Measurements from ENCODE around the gene WSCD2.
A peak's percentile ranks its signal among the peaks of the same experiment; 100 is the strongest.

WSCD2 gene

DNA sequence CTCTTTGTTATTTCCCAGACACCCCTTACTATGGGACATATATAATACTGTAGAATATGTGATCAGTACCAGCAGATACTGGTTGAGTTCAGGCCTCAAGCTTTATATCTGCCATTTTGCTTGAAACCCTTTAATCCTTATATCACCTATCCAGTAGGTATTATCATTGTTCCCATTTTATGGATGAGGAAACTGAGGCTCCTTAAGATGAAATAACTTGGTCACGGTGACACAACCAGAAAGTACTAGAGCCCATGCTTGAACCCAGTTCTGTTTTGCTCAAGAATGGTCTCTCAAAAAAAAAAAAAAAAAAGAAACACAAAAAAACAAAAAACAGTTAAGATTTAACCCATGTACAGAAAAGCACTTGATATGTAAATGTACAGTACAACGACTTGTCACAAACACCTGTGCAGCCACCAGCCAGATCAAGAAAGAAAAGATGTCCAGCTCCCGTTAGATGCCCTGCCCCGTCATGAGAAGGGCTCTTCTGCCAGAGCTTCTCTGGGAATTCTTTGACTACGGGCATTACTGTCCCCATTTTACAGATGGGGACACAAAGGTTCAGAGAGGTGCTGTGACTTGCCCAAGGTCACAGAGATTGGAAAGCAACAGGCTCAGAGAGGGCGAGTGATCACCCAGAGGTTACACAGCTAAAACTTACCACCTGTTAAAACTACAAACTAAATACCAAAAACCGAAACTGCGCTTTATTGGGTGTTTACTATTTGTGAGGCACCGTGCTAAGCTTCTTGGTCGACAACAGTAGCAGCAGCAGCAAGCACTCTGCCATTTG, 669 bp upstream of the WSCD2 start:
- no peak for DNase-seq

DNA sequence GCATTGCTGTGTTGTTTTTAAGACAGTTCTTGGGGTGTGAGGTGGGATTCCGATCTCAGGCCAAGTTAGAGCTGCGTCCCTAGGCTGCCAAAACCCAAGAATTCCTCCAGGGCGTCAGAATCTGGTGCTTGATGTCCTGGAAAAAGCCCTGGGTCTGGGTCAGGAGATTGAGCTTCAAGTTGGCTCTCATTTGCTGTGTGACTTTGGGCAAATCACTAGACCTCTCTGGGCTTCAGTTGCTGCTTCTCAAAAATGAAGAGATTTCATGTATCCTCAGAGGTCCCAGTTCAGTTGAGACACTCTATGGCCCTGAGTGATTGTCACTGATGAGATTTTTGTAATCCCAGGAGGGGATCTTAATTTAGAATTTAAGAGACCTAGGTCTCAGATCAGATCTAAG, 1.9 kb downstream of the WSCD2 start:
- no peak for DNase-seq

GRCh38 chr12:108131657-108132126, 2.6 kb downstream of the WSCD2 start:
- no peak for DNase-seq

DNA sequence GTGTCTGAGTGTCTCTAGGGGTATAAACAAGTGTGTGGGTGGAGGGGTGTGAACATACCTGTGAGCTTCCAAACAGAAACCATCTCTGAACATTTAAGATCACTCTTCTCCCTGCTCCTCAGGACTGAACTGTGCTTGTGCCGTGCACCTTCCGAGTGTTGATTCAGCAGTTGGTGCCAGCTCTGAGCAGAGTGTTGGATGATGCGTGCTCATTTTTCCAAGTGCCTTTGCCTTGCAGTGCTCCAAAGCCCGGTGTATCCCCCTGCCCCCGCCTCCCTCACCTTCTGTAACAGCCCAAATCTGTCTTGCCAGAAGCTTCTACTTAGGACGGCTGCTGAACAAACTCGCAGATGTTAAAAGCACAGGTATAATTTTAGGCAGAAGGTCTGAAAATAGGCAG, 4.4 kb downstream of the WSCD2 start:
- peak; percentile 70 for DNase-seq

DNA sequence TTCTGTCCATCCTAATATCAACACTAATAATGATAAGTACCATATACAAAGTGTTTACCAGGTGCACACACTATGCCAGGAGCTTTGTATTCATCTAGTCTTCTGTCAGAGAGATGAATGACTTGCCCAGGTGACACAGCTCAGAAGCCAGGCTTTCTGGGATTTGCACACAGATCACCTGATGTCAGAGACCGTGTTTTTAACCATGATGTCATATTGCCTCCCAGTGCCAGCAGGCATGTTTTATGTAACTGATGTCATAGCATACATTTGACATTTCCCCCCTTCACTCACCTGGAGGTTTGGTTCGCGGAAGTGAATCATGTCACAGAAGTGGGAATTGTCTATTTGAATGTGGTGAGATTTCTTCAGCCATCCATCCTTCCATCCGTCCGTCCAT, 5.7 kb downstream of the WSCD2 start:
- no peak for DNase-seq

DNA sequence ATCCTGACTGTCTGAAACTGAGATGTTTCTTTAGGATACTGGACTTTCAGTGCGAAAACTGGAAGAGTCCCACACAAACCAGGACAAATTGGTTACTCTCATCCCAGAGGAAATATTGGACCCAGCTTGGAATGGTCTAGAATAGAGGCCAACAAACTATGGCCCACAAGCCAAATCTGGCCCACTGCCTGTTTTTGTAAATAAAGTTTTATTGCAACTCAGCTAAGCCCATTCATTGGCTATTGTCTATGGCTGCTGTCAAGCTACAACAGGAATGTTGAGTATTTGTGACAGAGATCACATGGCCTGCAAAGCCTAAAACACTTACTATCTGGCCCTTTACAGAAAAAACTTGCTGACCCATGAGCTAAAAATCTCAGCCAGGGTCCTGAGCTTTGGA, 6.5 kb downstream of the WSCD2 start:
- no peak for DNase-seq

GRCh38 chr12:108136697-108137096, 7.6 kb downstream of the WSCD2 start:
- DNase-seq = no peak

DNA sequence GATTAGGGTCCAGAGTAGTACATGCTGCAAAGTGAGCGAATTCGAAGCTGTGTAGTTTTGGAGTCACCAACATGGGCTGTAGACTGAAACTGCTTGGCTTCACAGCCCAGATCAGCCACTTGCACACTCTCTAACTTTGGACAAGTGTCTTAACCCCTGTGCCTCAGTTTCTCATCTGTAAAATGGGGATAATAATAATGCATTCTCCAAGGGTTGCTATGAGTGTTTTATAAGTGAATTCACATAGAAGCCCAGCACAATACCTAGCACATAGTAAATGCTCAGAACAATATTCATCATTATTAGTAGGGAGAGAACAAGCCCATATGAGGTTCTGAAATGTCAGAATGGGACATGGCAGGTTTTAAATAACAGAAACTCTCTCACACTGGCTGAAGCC, 10.4 kb downstream of the WSCD2 start:
- no peak for DNase-seq

DNA sequence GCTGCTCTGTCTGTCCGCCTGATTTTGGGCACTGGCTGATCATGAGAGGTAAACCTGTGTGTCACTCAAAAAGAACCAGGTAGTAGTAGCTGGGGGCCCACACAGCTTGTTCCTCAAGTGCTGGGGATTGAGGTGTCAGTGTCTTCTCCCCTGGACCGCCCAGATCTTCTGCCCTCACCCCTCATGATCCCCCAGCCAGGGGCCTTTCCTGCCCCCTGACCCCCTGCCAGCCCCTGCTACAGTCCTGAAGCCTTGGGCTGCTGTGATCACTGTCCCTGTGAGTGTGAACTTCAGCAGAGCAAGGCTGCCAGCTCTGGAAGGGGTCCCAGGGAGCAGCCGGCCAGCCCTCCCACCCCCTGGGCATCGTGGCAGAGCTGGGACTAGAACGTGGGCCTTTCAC, 11.4 kb downstream of the WSCD2 start:
- no peak for DNase-seq

GRCh38 chr12:108141600-108142130, 12.6 kb downstream of the WSCD2 start:
- no peak for DNase-seq

- DNase-seq = no peak
These were observed 14.1 kb downstream of the WSCD2 start for GRCh38 chr12:108143144-108143543.

GRCh38 chr12:108144080-108144479, 15.0 kb downstream of the WSCD2 start:
- DNase-seq = no peak

- DNase-seq = no peak
These were observed 15.9 kb downstream of the WSCD2 start for GRCh38 chr12:108145011-108145410.

GRCh38 chr12:108146035-108146893, 17.2 kb downstream of the WSCD2 start:
- DNase-seq = no peak

- no peak for DNase-seq
These were observed 18.2 kb downstream of the WSCD2 start for GRCh38 chr12:108147279-108147678.

GRCh38 chr12:108148521-108149074, 19.5 kb downstream of the WSCD2 start:
- no peak for DNase-seq

DNA sequence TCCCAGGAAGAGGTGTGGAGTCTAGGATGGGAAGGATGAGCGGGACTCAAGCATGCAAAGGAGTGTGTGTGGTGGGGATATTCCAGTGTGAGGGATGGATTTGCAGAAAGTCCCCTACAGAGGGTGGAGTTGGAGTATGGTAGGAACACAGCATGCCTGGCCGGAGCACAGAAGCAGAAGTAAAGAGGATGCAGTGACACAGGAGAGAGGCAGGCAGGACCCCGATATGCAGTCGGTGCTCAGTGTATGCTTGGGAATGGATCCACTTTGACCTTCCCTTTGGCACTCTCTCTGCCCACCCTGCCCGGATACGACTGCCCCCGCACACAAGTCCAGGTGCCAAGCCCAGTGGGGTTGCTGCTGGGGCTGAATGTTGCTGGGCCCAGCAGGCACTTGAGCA, 21.3 kb downstream of the WSCD2 start:
- DNase-seq = no peak

GRCh38 chr12:108151533-108152169, 22.6 kb downstream of the WSCD2 start:
- DNase-seq = no peak

- DNase-seq = no peak
These were observed 23.1 kb downstream of the WSCD2 start for GRCh38 chr12:108152170-108152538.

- no peak for DNase-seq
These were observed 27.6 kb downstream of the WSCD2 start for GRCh38 chr12:108156717-108157116.

DNA sequence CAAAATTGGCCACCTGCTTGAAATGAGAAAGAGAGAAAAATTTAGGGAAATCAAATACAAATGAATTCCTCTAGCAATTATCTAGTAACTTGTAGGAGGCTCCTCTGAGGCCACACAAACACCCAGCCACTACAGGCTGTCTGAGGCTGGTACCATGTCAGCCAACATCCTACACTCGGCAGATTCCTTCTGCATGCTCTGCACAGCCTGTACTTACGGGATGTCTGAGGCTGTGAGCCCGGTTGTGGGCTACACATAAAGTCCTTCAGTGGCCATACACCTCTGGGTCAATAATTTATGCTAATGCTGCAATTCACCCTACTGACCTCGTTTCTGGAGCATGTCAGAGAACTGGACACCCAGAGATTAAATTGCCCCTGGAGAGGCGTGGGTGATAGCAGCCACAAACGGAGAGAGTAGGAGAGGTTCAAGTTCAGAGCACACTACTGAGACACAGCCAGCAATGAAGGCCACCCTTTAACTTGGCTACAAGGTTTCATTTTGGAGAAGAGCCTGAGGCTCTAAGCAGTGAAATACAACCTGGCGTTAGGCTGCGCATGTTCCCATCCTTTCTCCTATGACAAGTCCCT, 28.9 kb downstream of the WSCD2 start:
- DNase-seq = no peak

DNA sequence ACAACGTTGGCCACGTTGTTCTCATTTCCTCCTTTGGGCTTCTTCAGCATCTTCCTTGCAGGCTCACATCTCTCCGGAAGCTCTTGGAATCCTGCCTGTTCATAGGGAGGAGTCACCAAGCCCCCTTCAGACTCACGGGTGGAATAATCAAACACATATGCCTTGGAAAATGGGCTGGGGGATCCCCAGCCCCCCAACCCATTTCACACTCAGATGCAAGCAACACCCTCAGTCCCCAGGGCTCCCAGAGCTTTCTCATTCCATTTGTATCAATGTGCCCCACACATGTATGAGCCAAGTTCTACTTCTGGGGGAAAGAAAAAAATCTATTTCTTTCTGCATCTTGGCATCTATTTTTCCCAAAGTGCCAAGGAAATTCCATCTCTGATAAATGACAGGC, 33.1 kb downstream of the WSCD2 start:
- DNase-seq = no peak

GRCh38 chr12:108166505-108166904, 37.4 kb downstream of the WSCD2 start:
- peak; percentile 18 for DNase-seq
